ENCODE measurements around the gene P2RX3. TPM values are rescaled to one million over a fixed set of nuclear protein-coding genes. Genes with fewer than 3 reads are reported as not detected.

Gene P2RX3
- total and polyA plus RNA-seq, 2 of the 8 experiments (the other 6 are each of a cell fraction or from before 2014, with no cell fraction given) = 0.45 to 0.47 TPM

DNA sequence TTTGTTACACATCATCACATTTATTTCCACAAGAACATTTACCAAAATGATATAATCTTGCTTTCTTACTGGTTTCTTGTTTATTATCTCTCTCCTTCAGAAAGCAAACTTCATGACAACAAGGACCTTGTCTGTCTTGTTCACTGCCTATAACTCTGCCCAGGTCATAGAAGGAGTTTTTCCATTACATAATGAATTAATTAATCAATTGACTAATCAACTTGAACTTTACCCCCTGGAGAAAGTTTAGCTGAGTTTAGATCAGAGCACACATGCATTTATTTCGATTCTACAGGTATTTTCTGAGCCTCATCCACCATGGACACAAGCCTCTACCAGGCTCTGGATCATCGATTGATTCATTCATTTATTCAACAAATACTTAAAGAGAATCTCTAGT lies 58.6 kb downstream of the P2RX3 start:
- H3K9ac ChIP-seq (replicated peaks in 1 of 4; ENCODE audit: extremely low read depth in 1 of 4, low read depth in 3 of 4, low read length in 3 of 4) = no peak overlapping the region
- H3K4me1 ChIP-seq (replicated peaks in 1 of 4; ENCODE audit: control insufficient read depth in 3 of 4, insufficient read depth in 4 of 4, low read length in 3 of 4) = no peaks in the 10 kb centered on the region
- no peak overlapping the region for H3K4ac ChIP-seq (replicated peaks; ENCODE audit: insufficient read length, low read depth, low read length)
- H3K18ac ChIP-seq (ENCODE audit: extremely low read depth, low read length) = no peak overlapping the region
- no peaks in the 10 kb centered on the region for H3K79me2 ChIP-seq (ENCODE audit: control insufficient read depth in 1 of 2, insufficient read depth in 2 of 2, low read length in 2 of 2)
- no peaks in the 10 kb centered on the region for H3K23me2 ChIP-seq (ENCODE audit: low read depth, low read length)
- H2BK120ac ChIP-seq (replicated peaks; ENCODE audit: low read depth, low read length) = no peak overlapping the region
- H2AK5ac ChIP-seq (ENCODE audit: low read depth, low read length) = no peak overlapping the region
- H3K27me3 ChIP-seq (replicated peaks in 1 of 4; ENCODE audit: control insufficient read depth in 3 of 4, extremely low read depth in 1 of 4, insufficient read depth in 3 of 4, low read length in 3 of 4) = no peaks in the 10 kb centered on the region; a peak in 2 of 7 replicates
- no peaks in the 10 kb centered on the region for H3K36me3 ChIP-seq (ENCODE audit: control insufficient read depth in 2 of 4, insufficient read depth in 4 of 4, low read length in 3 of 4)
- DNase-seq (ENCODE audit: low read depth in 1 of 2, low spot score in 2 of 2) (no peak), FAIRE-seq (no peak)
- no peak overlapping the region for H2AFZ ChIP-seq (ENCODE audit: low read length)
- 92% methylated on average over 2 of the region's 2 CpGs; no CpG with 5 or more reads in 1 of the 2 experiments for WGBS, 2 experiments (ENCODE audit: extremely low coverage in 1 of 2, insufficient coverage in 1 of 2, insufficient read length in 1 of 2, insufficient replicate concordance in 2 of 2, low coverage in 1 of 2, low lambda C conversion rate in 2 of 2, missing lambda C conversion rate in 1 of 2)
- H3K27ac ChIP-seq (ENCODE audit: low read depth, low read length) = no peak overlapping the region
- H4K91ac ChIP-seq (replicated peaks; ENCODE audit: insufficient read length, low read length) = no peak overlapping the region
- no peaks in the 10 kb centered on the region for H3K79me1 ChIP-seq (ENCODE audit: low read depth, low read length)
- no peak overlapping the region for H4K8ac ChIP-seq (ENCODE audit: extremely low read depth, insufficient read depth, low read length)
- H3K4me2 ChIP-seq (ENCODE audit: insufficient read depth in 1 of 2, low read depth in 2 of 2, low read length in 2 of 2) = no peak overlapping the region
- no peak overlapping the region for H3K4me3 ChIP-seq (ENCODE audit: extremely low read depth in 1 of 4, insufficient read depth in 2 of 4, low read depth in 3 of 4, low read length in 4 of 4)
- H3K14ac ChIP-seq (ENCODE audit: insufficient read length) = no peak overlapping the region
- H4K5ac ChIP-seq (ENCODE audit: insufficient read length, low read depth, low read length) = no peak overlapping the region
- no peak overlapping the region for H2BK5ac ChIP-seq (ENCODE audit: low read depth, low read length)
- H3K56ac ChIP-seq (replicated peaks; ENCODE audit: insufficient read length, low read depth, low read length) = no peak overlapping the region
- no peaks in the 10 kb centered on the region for H4K20me1 ChIP-seq (replicated peaks in 1 of 2; ENCODE audit: control insufficient read depth in 1 of 2, insufficient read depth in 2 of 2, low read length in 2 of 2)
- CTCF ChIA-PET (ENCODE audit: partially characterized antibody) = interaction anchor here (1.4 kb wide), 2 partner anchors 17 to 31 kb away, joined by 3 to 4 read pairs; no protein-coding TSS in a partner anchor
- no peak overlapping the region for H2BK12ac ChIP-seq (ENCODE audit: low read depth, low read length)
- H3K23ac ChIP-seq (ENCODE audit: insufficient read length) = no peak overlapping the region
- H2BK20ac ChIP-seq (ENCODE audit: low read length) = no peak overlapping the region
- no peaks in the 10 kb centered on the region for H3K9me3 ChIP-seq (ENCODE audit: insufficient read depth in 2 of 2, low read depth in 1 of 2, low read length in 1 of 2)
- POLR2A ChIA-PET (ENCODE audit: partially characterized antibody) = interaction anchor here (0.8 kb wide), 1 partner anchor 17 kb away, joined by 3 read pairs; no protein-coding TSS in a partner anchor
- no peak overlapping the region for H2BK15ac ChIP-seq (ENCODE audit: low read length)
- TF ChIP-seq TAF1 (IDR thresholded peaks at IDR 0.05; ENCODE audit: low read depth, low read length) = no peak
- TF ChIP-seq HDAC6 (IDR thresholded peaks at IDR 0.05; ENCODE audit: low read depth, low read length) = no peak
- TF ChIP-seq, protein P1, sequence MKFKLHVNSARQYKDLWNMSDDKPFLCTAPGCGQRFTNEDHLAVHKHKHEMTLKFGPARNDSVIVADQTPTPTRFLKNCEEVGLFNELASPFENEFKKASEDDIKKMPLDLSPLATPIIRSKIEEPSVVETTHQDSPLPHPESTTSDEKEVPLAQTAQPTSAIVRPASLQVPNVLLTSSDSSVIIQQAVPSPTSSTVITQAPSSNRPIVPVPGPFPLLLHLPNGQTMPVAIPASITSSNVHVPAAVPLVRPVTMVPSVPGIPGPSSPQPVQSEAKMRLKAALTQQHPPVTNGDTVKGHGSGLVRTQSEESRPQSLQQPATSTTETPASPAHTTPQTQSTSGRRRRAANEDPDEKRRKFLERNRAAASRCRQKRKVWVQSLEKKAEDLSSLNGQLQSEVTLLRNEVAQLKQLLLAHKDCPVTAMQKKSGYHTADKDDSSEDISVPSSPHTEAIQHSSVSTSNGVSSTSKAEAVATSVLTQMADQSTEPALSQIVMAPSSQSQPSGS (IDR thresholded peaks at IDR 0.05; ENCODE audit: low read length) = no peak
- no peak for TF ChIP-seq POU5F1 (IDR thresholded peaks at IDR 0.05; ENCODE audit: low read depth, low read length)
- no peak for TF ChIP-seq USF2 (IDR thresholded peaks at IDR 0.05; ENCODE audit: low read length)
- TF ChIP-seq TCF12 (IDR thresholded peaks at IDR 0.05; ENCODE audit: low read depth, low read length) = no peak
- TF ChIP-seq RNF2 (IDR thresholded peaks at IDR 0.05; ENCODE audit: borderline replicate concordance, low read depth, low read length, missing control alignments, poor library complexity, severe bottlenecking) = no peak
- TF ChIP-seq POLR2AphosphoS5 (IDR thresholded peaks at IDR 0.05; ENCODE audit: low read depth, low read length) = no peak
- TF ChIP-seq TEAD4 (IDR thresholded peaks at IDR 0.05; ENCODE audit: low read depth, low read length) = no peak
- no peak for TF ChIP-seq CHD1 (IDR thresholded peaks at IDR 0.05; ENCODE audit: low read depth, low read length)
- no peak for TF ChIP-seq SIN3A (conservative IDR thresholded peaks at IDR 0.05 in 1 of 2, IDR thresholded peaks at IDR 0.05 in 1 of 2; ENCODE audit: low read depth in 1 of 2, low read length in 2 of 2)
- no peak for TF ChIP-seq CREB1 (IDR thresholded peaks at IDR 0.05)

Data from H1 (cell line).